Esophagus muscularis mucosa (tissue), 4 donors: ENCODE results near the gene RUNX3. TPM values are rescaled to one million over a fixed set of nuclear protein-coding genes. Genes with fewer than 3 reads are reported as not detected.

ENCODE experiments used
- DNase-seq: peaks from one replicate; pipeline ENCODE4 v3.0.0-alpha.2; 2017; ENCODE audit errors: extremely low spot score
- H3K27ac ChIP-seq, 4 donors: fragments of 200-600 bp; sonication (generic); replicated peaks in 1 of 4; 1 replicate in 3 of 4; 2 replicates in 1 of 4; pipeline ENCODE4 v1.5.1; 2016 to 2019; ENCODE audit warnings: mild to moderate bottlenecking in 1 of 4
- H3K27me3 ChIP-seq, 4 donors: fragments of 200-600 bp; sonication (generic); one replicate each; pipeline versions ENCODE4 v1.5.1 to v1.6.0; 2016 to 2019
- H3K36me3 ChIP-seq, 4 donors: fragments of 200-600 bp; sonication (generic); one replicate each; pipeline ENCODE4 v1.5.1; 2016 to 2019
- H3K4me1 ChIP-seq, 4 donors: fragments of 200-600 bp; sonication (generic); one replicate each; pipeline ENCODE4 v1.5.1; 2016 to 2019
- H3K4me3 ChIP-seq, 4 donors: fragments of 200-600 bp; sonication (generic); 1 replicate in 2 of 4; 2 replicates in 2 of 4; pipeline ENCODE4 v1.5.1; 2016 to 2019; ENCODE audit warnings: mild to moderate bottlenecking in 4 of 4, moderate library complexity in 1 of 4
- H3K9me3 ChIP-seq, 4 donors: fragments of 200-600 bp; sonication (generic); 1 replicate in 3 of 4; 2 replicates in 1 of 4; pipeline ENCODE4 v1.5.1; 2016 to 2019
- CTCF ChIP-seq, 3 experiments: fragments of 200-600 bp in 2 of 3; fragments of 450-650 bp in 1 of 3; sonication (generic) in 2 of 3; IDR thresholded peaks; one replicate each; pipeline ENCODE4 v1.5.1; 2017 to 2019; ENCODE audit warnings: antibody characterized with exemption in 3 of 3, mild to moderate bottlenecking in 2 of 3, moderate library complexity in 1 of 3
- EP300 ChIP-seq: sonication (generic); formaldehyde crosslinking; IDR thresholded peaks from one replicate; pipeline ENCODE4 v1.6.1; 2017; ENCODE audit warnings: antibody characterized with exemption
- POLR2A ChIP-seq: fragments of 450-650 bp; IDR thresholded peaks from one replicate; pipeline ENCODE4 v1.6.1; 2017; ENCODE audit warnings: antibody characterized with exemption, moderate library complexity, mild to moderate bottlenecking, low read depth
- POLR2AphosphoS5 ChIP-seq, 2 donors: sonication (generic); formaldehyde crosslinking; IDR thresholded peaks; one replicate each; pipeline ENCODE4 v1.6.1; 2017; ENCODE audit warnings: antibody characterized with exemption in 2 of 2
- WGBS: methylation state at CpG from one replicate; pipeline ENCODE4 v1.1.5; 2018; 5-methylcytosine and 5-hydroxymethylcytosine counted together
- intact Hi-C: fragments of 100-400 bp; cut with DNase I; formaldehyde crosslinking; loops from one replicate; pipeline ENCODE4 v1.15.1; 2023
- total RNA-seq, 4 donors: library from RNA; depleted of rRNA; stranded (reverse); fragments of >200 nt; gene quantifications; one replicate each; pipeline versions ENCODE4 v1.1.0 to v1.2.1, GENCODE V29; 2016

Gene RUNX3
- total RNA-seq, 4 donors from 2014 or later: 0.91 to 4.4 (median 2.3) TPM

GRCh38 chr1:24875257-24875656, 54.8 kb downstream of the RUNX3 start:
- Histone ChIP-seq H3K4me3 (no peak overlapping the region), H3K27me3 (peaks cover 0 to 36% (median 0%) of the 10 kb centered on the region in 4 donors), H3K4me1 (no peaks in the 10 kb centered on the region), H3K27ac (no peak overlapping the region), H3K9me3 (peaks cover 0 to under 1% (median 0%) of the 10 kb centered on the region in 4 donors), H3K36me3 (no peaks in the 10 kb centered on the region)
- TF ChIP-seq POLR2AphosphoS5 (IDR thresholded peaks at IDR 0.05): no peak
- no peak for TF ChIP-seq CTCF (IDR thresholded peaks at IDR 0.05)
- no peak for TF ChIP-seq EP300
- no peak for TF ChIP-seq POLR2A
- WGBS: 55% methylated on average over 6 of the region's 8 CpGs
- intact Hi-C loops: no loop called here
- DNase-seq: no peak

- 67% methylated on average over 15 of the region's 16 CpGs for WGBS
- H3K27ac ChIP-seq: no peak overlapping the region
- TF ChIP-seq POLR2A (no peak), EP300 (no peak), CTCF (IDR thresholded peaks at IDR 0.05) (no peak), POLR2AphosphoS5 (IDR thresholded peaks at IDR 0.05) (no peak)
- no peak overlapping the region for H3K4me3 ChIP-seq
- peaks cover 0 to 33% (median 0%) of the 10 kb centered on the region in 4 donors for H3K27me3 ChIP-seq
- no peaks in the 10 kb centered on the region for H3K9me3 ChIP-seq
- no peaks in the 10 kb centered on the region for H3K36me3 ChIP-seq
- DNase-seq: no peak
- intact Hi-C loops: no loop called here
- no peaks in the 10 kb centered on the region for H3K4me1 ChIP-seq
Observed at GRCh38 chr1:24874611-24875234, 55.4 kb downstream of the RUNX3 start.

GRCh38 chr1:24874056-24874455, 56.0 kb downstream of the RUNX3 start:
- H3K36me3 ChIP-seq: no peaks in the 10 kb centered on the region
- no peaks in the 10 kb centered on the region for H3K9me3 ChIP-seq
- no peak overlapping the region for H3K27ac ChIP-seq
- no peak for TF ChIP-seq CTCF (IDR thresholded peaks at IDR 0.05)
- WGBS: 85% methylated on average over 7 of the region's 7 CpGs
- H3K4me3 ChIP-seq: no peak overlapping the region
- DNase-seq: no peak
- intact Hi-C loops: no loop called here
- peaks cover 0 to 31% (median 0%) of the 10 kb centered on the region in 4 donors for H3K27me3 ChIP-seq
- no peaks in the 10 kb centered on the region for H3K4me1 ChIP-seq

GRCh38 chr1:24873148-24873547, 56.9 kb downstream of the RUNX3 start:
- Histone ChIP-seq H3K27ac (no peak overlapping the region), H3K4me3 (no peak overlapping the region), H3K36me3 (no peaks in the 10 kb centered on the region), H3K9me3 (no peaks in the 10 kb centered on the region), H3K4me1 (no peaks in the 10 kb centered on the region), H3K27me3 (peaks cover 0 to 31% (median 0%) of the 10 kb centered on the region in 4 donors)
- no peak for DNase-seq
- WGBS: 84% methylated on average over 1 of the region's 1 CpG
- TF ChIP-seq EP300: no peak
- no peak for TF ChIP-seq CTCF (IDR thresholded peaks at IDR 0.05)
- no peak for TF ChIP-seq POLR2AphosphoS5 (IDR thresholded peaks at IDR 0.05)
- TF ChIP-seq POLR2A: no peak
- intact Hi-C loops: no loop called here
